Superior temporal gyrus (tissue), 1 donor: ENCODE measurements around the gene WWC2.
"Not testable (repeated sequence)": the region's sequence is repeated elsewhere in the genome, so short reads cannot be mapped to it uniquely, and the experiment has no call there.

Experiments used
- DNase-seq: peaks from one replicate; pipeline ENCODE4 v3.0.0-alpha.2; 2016; ENCODE audit errors: extremely low spot score

The WWC2 gene

DNA sequence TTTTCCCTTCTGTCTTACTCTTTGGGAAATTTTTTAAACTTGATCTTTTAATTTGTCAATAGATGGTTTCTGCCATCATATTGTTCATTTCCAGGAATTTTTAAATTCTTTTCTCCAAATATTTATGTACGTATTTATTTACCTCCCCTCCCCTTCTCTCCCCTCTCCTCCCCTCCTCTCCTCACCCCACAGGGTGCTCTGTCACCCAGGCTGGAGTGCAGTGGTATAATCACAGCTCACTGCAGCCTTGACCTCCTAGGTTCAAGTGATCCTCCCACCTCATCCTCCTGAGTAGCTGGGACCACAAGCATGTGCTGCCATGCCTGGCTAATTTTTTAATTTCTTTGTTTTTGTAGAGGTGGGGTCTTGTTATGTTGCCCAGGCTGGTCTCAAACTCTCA, 73.8 kb downstream of the WWC2 start:
- DNase-seq, result no peak

DNA sequence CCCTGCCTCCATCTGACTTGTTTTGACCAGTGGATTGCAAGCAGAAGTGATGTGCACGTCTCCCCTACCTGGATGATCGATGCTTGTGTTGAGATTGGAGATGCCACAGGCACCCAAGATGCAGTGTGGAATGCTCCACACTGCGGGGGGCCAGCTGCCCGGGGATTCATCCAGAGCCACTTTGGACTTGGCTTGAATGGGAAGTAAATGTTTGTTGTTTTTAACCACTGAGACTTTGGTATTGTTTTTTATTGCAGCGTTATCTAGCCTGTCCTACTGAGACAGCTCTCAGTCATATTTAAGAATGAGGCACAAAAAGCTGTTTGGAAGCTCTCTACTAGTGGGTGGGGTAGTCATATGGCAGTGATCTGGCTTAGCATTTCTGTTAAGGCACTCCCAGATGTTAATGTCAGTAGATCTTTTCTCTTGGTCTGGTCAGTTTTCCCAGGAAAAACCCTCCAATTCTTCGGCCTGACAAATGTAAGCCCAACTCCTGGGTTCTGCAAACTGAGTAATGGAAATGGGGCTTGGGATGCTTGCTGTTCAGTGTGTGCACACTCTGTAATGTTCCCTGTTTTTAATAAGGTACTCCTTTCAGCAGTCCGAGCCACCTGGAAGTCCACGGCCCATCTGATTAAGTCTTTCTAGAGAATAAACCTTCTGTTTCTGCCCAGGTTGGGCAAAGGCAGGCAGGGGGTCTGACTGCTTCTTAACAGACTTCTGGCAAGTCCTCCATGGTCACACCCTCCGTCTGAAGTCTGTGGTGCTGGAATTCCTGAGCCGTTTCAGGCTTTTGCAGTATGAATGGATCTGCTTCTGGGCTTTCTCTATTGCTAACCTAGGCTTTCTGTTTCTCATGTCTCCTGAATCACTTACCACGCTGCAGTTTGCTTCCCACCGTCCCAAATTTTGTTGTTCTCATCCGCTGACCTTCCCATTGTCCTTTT, 74.8 kb downstream of the WWC2 start:
- DNase-seq, result no peak

DNA sequence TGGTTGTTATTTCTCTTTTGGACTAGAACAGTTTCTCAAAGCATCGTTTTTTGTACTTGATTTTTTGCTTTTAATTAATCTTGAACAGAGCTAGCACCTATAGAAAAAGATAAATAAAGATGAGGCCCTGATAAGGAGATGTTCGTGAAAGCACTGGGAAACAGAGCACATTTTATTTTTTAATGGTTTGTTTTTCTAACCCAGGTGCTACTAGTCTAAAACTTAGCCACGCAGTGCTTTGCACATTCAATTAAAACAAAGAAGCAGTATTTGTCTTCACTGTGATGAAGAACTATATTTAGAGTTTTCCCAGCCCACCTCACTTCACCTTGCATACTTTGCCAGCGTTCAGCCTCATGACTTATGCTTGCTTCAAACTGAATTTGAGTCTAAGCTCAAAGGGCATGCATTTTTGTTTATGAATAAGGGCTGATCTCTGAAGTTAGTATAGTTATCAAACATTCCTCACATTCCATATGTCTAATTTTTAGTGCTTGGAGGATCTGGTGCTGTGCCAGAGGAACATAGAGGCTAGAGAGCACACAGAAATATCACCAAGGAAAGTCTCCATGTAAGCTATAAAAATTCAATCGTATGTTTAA, 76.7 kb downstream of the WWC2 start:
- no peak for DNase-seq

DNA sequence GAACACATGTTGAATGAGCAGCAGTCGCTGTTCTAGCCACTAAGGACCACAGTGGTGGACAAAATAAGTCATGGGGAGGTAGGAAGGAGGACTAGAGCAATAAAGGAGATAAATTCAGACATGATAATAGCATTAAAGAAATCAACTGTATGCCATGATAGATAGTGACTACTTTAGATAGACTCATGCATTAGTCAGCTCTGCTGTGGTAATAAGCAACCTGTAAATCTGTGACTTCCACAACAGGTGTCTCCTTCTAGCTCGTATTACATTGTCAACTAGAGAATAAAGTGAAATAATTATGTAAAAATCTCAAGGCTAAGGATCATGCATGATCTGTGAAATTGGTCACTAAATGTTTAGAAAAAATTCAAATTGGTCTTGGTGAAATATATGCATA, 77.9 kb downstream of the WWC2 start:
- DNase-seq, result no peak

DNA sequence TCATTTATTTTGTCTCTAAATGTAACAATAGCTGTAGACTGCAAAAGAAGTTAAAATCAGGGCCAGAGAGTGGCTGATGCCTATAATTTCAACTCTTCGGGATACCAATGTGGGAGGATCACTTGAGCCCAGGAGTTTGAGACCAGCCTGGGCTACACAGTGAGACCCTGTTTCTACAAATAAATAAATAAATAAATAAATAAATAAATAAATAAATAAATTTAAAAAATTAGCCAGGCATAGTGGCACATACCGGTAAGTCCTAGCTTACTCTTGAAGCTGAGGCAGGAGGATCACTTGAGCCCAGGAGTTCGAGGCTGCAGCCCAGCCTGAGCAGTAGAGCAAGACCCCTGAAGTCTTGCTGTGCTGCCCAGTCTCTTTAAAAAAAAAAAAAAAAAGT, 79.1 kb downstream of the WWC2 start:
- no peak for DNase-seq

DNA sequence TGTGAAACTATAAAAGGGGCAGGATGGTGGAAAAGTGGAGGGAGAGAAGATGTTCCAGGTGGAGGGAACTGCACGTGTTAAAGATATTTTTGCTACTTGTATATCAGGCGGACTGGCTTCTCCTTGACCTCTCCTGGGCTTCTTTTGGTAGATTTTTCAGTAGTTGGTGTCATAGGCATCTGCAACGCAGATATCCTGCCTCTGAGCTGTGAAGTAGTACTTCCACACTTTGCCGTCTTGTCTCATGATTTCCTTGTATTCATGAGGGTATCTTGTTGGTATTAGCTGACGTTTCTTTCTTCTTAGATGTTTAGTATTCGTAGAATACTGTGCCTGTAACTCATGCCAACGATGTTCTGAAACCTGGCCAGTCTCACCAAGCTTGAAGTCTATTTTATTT, 81.0 kb downstream of the WWC2 start:
- no peak for DNase-seq

DNA sequence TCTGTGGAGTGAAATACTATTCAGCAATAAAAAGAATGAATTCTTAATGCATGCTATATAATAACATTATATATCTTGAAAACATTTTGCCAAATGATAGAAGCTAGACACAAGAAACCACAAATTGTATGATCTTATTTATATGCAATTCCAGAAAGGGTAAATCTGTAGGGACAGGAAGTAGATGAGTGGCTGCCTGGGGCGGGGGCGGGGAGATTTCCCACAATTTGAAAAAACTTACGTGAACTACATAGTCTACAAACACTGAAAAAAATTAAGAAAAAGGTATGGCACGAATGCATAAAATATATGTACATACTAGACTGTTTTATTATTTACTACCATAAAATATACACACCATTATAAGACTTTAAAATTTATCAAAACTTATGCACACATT, 81.6 kb downstream of the WWC2 start:
- no peak for DNase-seq

DNA sequence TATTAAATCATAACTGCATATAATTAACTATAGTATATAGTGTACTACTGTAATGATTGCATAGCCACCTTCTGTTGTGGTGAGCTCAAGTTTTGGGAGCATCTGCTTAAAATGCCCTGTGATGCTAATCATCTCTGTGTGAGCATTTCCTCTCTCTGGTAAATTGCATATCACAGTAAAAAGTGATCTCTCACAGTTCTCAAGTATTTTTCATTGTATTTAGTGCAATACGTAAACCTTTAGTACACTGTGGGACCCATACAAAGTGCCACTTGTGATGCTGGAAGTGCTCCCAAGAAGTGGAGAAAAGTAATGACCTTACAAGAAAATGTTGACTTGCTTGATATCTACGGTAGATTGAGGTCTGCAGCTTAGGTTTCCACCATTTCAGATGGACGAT, 82.0 kb downstream of the WWC2 start:
- DNase-seq, result no peak

DNA sequence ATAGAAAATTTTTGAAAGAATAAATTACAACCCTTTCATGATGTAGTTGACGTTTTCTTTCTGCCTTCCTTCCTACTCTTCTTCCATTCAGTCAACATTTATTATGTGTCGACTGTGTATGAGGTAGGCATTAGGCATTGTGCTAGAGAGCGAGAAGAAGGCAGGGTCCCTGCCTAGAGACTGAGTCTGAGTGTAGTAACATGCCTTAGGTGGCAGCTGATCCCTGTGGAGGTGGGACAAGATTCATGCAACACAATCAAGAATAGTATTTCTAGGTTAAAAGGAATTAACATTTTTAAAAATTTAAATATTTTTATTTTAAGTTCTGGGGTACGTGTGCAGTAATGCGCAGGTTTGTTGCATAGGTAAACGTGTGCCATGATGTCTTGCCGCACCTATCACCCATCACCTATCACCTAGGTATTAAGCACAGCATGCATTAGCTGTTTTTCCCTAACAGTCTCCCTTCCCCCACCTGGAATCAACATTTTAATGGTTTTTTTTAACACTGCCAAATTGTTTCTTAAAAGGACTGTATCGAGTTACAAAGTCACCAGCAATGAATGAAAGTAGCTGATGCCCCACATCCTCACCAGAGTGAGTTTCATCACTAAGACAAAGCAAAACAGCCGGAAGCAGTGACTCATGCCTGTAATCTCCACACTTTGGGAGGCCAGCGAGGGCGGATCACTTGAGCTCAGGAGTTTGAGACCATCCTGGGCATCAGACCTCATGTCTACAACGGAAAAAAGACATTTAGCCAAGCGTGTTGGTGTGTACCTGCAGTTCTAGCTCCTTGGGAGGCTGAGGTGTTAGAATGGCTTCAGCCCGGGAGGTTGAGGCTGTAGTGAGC, 84.0 kb downstream of the WWC2 start:
- no peak for DNase-seq

DNA sequence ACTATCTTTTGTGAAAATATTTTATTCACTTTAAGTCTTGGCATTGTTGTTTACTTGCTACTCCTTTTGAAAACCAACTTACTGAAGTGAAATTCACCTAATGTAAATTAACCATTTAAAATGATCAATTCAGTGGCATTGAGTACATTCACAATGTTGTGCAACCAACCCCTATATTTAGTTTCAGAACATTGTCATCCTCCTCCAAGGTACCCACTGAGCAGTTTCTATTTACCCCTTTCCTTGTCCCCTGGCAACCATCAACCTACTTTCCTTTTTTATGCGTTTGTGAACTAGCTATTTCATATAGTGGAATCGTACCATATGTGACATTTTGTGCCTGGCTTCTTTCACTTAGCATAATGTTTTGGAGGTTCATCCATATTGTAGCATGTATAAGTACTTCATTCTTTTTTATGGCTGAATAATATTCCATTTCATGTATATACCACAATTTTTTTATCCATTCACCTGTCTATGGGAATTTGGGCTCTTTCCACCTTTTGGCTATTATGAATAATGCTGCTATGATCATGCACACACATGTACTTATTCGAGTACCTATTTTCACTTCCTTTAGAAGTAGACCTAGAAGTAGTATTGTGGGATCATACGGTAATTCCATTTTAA, 85.0 kb downstream of the WWC2 start:
- no peak for DNase-seq

DNA sequence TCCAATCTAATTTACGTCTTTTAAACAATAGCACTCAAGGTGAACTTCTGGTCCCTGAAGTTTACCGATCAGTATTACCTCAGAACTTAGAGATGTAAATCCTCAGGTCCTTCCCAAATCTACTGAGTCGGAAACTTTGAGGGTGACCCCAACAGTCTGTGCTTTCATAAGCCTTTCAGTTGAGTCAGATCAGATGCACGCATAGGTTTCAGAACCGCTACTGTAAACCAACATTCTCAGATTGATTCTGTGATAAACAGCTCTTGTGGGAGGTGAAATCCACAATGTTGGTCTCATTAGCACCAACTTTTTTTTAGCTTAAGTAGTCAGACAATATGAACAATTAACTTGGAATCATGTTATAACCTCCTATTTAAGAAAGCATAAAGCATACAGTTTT, 86.0 kb downstream of the WWC2 start:
- no peak for DNase-seq

DNA sequence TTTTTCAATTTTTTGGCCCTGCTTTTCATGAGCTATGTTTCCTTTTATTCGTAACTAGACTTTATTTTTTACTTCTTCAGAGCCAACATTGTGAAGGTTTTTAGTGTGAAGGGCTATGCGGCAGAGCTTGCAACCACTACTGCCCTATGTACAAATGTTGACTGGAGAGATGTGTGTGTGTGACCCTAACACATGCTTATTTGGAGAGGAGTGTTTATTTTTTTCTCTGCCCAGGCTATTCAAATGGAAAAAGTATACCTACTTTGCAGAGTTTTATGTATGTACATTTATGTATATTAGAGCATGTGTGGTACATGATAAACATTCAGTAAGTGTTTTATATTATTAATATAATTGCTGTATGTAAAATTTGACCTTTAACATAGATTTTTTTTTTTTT, 86.5 kb downstream of the WWC2 start:
- DNase-seq, result no peak

DNA sequence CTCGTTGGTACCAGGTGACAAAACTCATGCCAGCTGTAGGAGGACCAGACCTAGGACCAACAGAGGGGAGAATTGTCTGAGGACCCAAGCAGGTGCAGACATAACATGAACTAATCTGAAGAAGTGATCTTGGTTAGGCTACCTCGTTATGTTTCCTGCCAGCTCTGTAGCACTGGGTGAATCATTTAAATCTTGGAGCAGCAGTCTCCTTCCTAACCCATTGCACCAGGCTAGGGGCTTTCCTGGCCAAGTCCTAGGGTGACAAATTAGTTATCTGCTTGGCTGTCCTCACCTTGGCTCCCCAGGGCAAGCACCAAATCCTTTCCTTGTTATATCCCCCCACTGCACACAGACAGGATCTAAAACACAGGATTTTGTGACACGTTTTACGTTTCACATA, 87.8 kb downstream of the WWC2 start:
- DNase-seq, result no peak

DNA sequence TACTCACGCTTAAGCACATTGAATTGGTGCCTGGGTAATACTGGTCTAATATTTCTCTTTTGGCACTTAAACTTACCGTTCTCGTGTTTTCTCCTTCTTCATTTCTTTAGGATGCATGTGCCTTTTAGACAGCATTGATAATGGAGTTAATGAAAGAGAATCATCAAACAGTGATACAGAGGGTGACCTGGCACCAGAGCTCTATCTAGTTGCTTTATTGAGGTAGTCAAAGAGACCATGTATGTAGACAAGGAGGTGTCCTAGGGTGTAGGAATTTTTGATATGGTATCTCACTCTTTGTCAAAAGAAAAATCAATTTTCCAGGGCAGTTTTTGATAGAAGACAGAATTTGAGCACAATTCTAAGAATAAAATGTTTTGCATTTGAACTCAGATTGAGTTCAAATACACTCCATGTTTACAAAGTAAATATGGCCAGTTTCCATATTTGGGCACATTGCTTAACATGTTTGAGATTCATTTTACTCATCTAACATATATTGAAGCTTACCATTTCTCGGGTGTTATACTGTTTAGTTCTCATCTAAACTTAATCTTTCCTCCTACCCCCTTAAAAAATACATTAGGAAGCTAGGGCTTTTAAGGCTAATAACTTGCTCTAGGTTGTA, 92.0 kb downstream of the WWC2 start:
- no peak for DNase-seq

DNA sequence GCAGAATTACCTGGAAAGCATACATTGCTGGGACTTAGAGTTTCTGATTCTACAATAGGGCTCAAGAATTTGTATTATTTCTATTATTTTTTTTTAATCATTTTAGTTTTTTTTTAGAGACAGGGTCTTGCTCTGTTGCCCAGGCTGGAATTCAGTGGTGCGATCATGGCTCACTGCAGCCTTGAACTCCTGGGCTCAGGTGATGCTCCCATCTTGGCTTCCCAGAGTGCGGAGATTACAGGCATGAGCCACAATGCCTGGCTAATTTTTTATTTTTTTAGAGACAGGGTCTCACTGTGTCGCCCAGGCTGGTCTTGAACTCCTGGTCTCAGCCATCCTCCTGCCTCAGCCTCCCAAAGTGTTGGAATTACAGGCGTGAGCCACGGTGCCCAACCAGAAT, 92.6 kb downstream of the WWC2 start:
- DNase-seq, result no peak

DNA sequence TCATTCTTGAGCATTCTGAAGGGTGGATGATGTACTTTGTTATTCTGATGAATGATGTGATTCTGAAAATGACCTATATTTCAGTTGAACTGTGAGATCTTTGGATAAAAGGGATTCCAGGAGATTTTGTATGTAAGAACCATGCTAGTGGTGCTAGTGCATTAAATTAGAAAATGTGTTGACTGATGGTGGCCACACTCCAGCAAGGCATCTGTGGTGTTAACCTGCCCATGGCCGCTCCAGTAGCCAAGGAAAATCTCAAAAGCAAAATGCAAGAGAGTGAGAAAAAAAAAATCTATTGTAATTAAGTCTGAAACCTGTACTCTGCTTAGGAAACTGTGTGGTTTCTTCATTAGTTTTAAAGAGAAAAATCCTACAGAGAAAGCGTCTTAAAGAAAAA, 93.5 kb downstream of the WWC2 start:
- no peak for DNase-seq

DNA sequence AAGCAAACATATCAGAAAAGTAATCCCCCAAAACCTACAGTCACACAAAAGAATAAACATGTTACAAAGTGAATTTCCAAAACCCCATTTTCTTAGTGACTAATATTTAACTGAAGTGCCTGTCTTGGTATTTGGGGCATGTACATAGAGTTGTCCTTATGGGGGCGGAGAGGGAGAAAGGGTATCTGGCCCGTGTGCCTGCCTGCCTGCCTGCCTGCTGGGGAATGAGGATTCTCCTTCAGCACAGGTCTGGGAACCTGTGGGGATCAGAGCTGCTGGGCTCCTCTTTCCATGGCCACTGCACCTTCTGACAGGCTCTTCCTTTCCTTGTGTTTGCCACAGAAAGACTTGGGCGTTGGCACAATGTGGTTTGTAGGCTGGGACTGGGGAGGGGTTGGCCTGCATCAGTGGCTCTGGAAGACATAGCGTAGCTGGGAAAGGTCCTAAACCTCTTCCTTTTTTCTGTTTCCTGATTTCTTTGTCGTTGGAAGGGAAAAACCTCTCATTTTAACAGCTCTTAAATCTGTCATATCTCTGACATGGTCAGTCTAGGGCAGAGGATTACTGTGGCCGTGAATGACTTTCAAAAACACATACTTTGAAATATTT, 94.8 kb downstream of the WWC2 start:
- not testable (repeated sequence) for DNase-seq

DNA sequence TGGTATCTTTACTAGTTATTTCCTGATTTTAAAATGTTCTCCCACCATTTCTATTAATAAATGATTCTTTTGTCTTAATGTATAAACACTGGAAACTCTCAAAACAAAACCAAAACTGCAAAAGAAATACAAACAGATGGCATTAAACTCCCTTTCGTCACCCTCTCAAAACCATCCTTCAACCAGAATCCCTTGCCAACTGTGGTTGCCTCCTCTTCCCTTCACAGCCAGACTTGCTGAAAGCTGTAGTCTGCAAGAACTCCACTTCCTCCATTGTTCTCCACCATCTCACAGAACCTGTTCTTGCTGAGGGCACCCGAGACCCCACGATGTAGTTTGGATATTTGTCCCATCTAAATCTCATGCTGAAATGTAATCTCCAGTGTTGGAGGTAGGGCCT, 96.5 kb downstream of the WWC2 start:
- DNase-seq, result no peak

DNA sequence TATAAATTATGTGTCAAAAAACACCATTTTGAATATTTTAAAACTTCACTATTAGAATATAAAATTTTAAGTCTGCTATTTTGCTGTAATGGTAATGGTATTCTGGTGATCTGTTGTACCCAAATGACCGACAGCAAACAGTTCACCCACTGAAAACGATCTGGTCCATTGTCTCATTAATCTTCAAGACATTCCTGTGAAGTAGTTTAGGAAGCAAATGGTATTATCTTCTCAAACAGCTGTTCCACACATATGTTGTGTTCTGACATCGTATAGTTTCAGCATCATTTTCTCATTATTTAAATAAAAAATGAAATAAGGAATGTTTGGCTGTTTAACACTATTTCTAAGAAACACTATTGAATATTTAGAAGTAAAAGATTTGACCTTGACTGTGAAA, 98.1 kb downstream of the WWC2 start:
- DNase-seq, result no peak

DNA sequence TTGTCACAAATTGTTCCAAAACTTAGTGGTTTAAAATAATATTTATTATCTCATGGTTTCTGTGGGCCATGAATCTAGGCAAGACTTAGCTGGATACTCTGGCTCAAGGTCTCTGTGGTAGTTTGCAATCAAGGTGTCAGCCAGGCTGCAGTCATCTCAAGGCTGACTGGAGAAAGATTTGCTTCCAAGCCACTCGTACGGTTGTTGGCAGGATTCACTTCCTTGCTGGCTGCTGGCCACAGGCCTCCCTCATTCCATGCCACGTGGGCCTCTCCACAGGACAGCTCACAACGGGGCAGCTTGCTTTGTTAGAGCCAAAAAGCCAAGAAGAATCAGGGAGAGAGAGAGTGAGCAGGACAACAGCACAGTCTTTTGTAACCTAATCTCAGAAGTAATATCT, 101.4 kb downstream of the WWC2 start:
- no peak for DNase-seq

DNA sequence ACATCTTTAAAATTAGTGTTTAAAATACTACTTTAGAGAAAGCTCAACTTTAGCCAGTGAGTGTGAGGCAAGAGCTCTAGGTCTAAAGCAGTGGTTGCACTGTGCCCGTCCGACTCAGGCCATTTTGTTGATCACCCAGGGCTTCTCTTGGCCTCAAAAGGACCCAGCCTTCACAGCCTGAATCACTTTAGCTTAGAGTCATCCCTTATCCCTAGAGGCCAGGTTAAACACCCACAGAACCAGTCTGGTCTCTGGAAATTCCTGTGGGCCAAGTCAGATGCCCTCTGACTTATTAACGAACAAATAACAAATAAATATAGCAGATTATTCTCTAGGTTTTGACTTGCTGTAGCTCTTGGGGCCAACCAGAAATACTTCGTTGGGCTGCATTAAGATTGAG, 102.3 kb downstream of the WWC2 start:
- DNase-seq, result no peak
